Kidney epithelial cell (primary cell): ENCODE measurements around the gene PLTP. TPM values are rescaled to one million over a fixed set of nuclear protein-coding genes. Genes with fewer than 3 reads are reported as not detected.

Experiments
- DNase-seq: peaks from one replicate; pipeline ENCODE4 v3.0.0-alpha.2; 2010; ENCODE audit warnings: low read depth
- H3K27me3 ChIP-seq: 2 replicates; pipeline ENCODE4 v1.6.0; 2011; ENCODE audit warnings: low read length; ENCODE audit not compliant: control insufficient read depth, insufficient read depth
- H3K36me3 ChIP-seq: 2 replicates; pipeline ENCODE4 v1.5.1; 2011; ENCODE audit warnings: low read length; ENCODE audit not compliant: control insufficient read depth, insufficient read depth
- H3K4me3 ChIP-seq: 2 replicates; pipeline ENCODE4 v1.5.1; 2011; ENCODE audit warnings: low read depth, mild to moderate bottlenecking, control low read depth, low read length
- total RNA-seq: library from RNA; depleted of rRNA; stranded (reverse); fragments of >200 nt; gene quantifications from 2 replicates; pipeline ENCODE4 v1.2.3, GENCODE V29; 2015
- TF ChIP-seq, protein P1 (sequence below): IDR thresholded peaks from 2 replicates; pipeline ENCODE4 v1.5.1; 2011; ENCODE audit warnings: mild to moderate bottlenecking, moderate library complexity, low read length, control low read depth, inconsistent platforms; ENCODE audit not compliant: insufficient read depth, poor library complexity, severe bottlenecking

The PLTP gene
- total RNA-seq, 1 donor from 2014 or later = 55.8 TPM

DNA sequence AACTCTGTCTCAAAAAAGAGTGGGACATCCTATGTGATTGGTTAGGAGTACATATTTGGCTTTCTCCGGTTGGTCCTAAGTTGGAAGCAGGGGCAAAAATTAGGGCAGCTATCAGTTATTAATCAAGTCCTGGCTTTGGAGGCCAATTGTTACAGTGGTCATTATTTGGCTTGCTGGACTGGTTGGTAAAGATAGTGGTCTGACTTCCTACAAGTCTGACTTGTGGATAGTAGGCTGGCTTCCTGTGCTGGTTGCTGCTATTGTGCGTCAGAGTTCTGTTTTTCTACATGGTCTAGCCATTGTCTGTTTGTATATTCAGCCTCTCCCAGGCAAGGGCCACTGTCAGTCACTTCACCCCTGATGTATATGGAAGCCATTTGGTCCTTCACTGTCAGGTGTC, 61.7 kb downstream of the PLTP start:
- TF ChIP-seq, protein P1, sequence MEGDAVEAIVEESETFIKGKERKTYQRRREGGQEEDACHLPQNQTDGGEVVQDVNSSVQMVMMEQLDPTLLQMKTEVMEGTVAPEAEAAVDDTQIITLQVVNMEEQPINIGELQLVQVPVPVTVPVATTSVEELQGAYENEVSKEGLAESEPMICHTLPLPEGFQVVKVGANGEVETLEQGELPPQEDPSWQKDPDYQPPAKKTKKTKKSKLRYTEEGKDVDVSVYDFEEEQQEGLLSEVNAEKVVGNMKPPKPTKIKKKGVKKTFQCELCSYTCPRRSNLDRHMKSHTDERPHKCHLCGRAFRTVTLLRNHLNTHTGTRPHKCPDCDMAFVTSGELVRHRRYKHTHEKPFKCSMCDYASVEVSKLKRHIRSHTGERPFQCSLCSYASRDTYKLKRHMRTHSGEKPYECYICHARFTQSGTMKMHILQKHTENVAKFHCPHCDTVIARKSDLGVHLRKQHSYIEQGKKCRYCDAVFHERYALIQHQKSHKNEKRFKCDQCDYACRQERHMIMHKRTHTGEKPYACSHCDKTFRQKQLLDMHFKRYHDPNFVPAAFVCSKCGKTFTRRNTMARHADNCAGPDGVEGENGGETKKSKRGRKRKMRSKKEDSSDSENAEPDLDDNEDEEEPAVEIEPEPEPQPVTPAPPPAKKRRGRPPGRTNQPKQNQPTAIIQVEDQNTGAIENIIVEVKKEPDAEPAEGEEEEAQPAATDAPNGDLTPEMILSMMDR = no peak
- no peak for DNase-seq
- peaks cover 2% of the 10 kb centered on the region for H3K36me3 ChIP-seq
- H3K27me3 ChIP-seq = no peaks in the 10 kb centered on the region
- no peak overlapping the region for H3K4me3 ChIP-seq

DNA sequence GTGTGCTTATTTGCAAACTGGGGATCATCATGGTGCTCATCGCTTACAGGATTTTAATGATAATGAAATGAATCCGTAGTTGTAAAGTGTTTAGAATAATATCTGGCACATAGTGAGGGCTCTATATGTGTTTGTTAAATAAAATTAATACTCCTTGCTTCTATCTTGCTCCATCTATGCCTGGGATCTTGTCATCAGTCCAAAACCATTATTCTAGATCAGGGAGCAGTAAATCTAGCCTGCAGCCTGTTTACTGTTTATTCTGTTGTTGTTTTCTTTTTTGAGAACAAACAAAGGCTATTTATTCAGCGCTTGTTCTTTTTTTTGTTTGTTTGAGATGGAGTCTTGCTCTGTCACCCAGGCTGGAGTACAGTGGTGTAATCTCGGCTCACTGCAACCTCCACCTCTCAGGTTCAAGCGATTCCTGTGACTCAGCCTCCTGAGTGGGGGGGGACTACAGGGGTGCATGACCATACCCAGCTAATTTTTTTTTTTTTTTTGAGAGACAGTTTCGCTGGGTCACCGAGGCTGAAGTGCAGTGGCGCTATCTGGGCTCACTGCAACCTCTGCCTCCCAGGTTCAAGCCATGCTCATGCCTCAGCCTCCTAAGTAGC, 62.9 kb downstream of the PLTP start:
- H3K4me3 ChIP-seq = no peak overlapping the region
- peaks cover 2% of the 10 kb centered on the region for H3K36me3 ChIP-seq
- TF ChIP-seq, protein P1 = no peak
- DNase-seq = no peak
- H3K27me3 ChIP-seq = no peaks in the 10 kb centered on the region

Other genes with a start within 250 kb of the PLTP start
- not detected in 2 replicates for gene WFDC11, start 241.9 kb downstream of the PLTP start, total RNA-seq
- gene WFDC13, start 210.1 kb downstream of the PLTP start, total RNA-seq = not detected in 2 replicates
- gene WFDC10B, start 207.1 kb downstream of the PLTP start, total RNA-seq = not detected in 2 replicates
- not detected in 2 replicates for gene SPINT4, start 189.8 kb downstream of the PLTP start, total RNA-seq
- gene WFDC3, start 120.3 kb downstream of the PLTP start, total RNA-seq = not detected in 2 replicates
- gene DNTTIP1, start 120.2 kb downstream of the PLTP start, total RNA-seq = 46.7 and 48.2 TPM in 2 replicates
- gene UBE2C, start 99.5 kb downstream of the PLTP start, total RNA-seq = 25.9 and 31.3 TPM in 2 replicates
- not detected in 2 replicates for gene TNNC2, start 84.8 kb downstream of the PLTP start, total RNA-seq
- gene SNX21, start 78.4 kb downstream of the PLTP start, total RNA-seq = 24.7 and 28.4 TPM in 2 replicates
- 35.3 and 38.7 TPM in 2 replicates for gene ACOT8, start 54.8 kb downstream of the PLTP start, total RNA-seq
- 3.8 and 4.7 TPM in 2 replicates for gene ZSWIM3, start 54.5 kb downstream of the PLTP start, total RNA-seq
- gene ZSWIM1, start 30.9 kb downstream of the PLTP start, total RNA-seq = 12.7 and 16.2 TPM in 2 replicates
- 0.21 and 0.25 TPM in 2 replicates for gene SPATA25, start 24.5 kb downstream of the PLTP start, total RNA-seq
- 7.9 and 9.0 TPM in 2 replicates for gene NEURL2, start 20.9 kb downstream of the PLTP start, total RNA-seq
- 136 and 192 TPM in 2 replicates for gene CTSA, start 20.8 kb downstream of the PLTP start, total RNA-seq
- gene PCIF1, start 22.5 kb upstream of the PLTP start, total RNA-seq = 22.4 and 29.2 TPM in 2 replicates
- 20.3 and 26.7 TPM in 2 replicates for gene ZNF335, start 60.0 kb upstream of the PLTP start, total RNA-seq
- gene MMP9, start 96.8 kb upstream of the PLTP start, total RNA-seq = 33.8 and 39.5 TPM in 2 replicates
- 1.3 TPM in 1 of 2 replicates, not detected in the other for gene SLC12A5, start 117.1 kb upstream of the PLTP start, total RNA-seq
- 30.5 and 31.4 TPM in 2 replicates for gene NCOA5, start 177.8 kb upstream of the PLTP start, total RNA-seq
- 57.6 and 58.3 TPM in 2 replicates for gene CD40, start 206.2 kb upstream of the PLTP start, total RNA-seq